DND-41 (cell line): ENCODE data around the gene TSPEAR.

Source experiments
- ATAC-seq: fragments of 200-7000 bp; cut with Tn5 transposase; 3 replicates; pipeline ENCODE4 v1.9.1; 2021; ENCODE audit warnings: low read depth; ENCODE audit not compliant: insufficient read depth
- DNase-seq: peaks from one replicate; pipeline ENCODE4 v3.0.0-alpha.2; 2020
- H2AFZ ChIP-seq: 2 replicates; pipeline ENCODE4 v1.6.0; 2012; ENCODE audit warnings: low read depth, low read length
- H3K27ac ChIP-seq: 2 replicates; pipeline ENCODE4 v1.5.1; 2012; ENCODE audit warnings: low read length, inconsistent platforms
- H3K27me3 ChIP-seq: fragments of 200-600 bp; sonication (generic); 2 replicates; pipeline ENCODE4 v1.6.0; 2012; ENCODE audit warnings: low read length, mild to moderate bottlenecking, inconsistent platforms; ENCODE audit not compliant: insufficient read depth, poor library complexity
- H3K36me3 ChIP-seq: 2 replicates; pipeline ENCODE4 v1.5.1; 2012; ENCODE audit warnings: low read length, inconsistent platforms; ENCODE audit not compliant: insufficient read depth
- H3K4me1 ChIP-seq: 2 replicates; pipeline ENCODE4 v1.5.1; 2012; ENCODE audit warnings: mild to moderate bottlenecking, low read length; ENCODE audit not compliant: insufficient read depth
- H3K4me2 ChIP-seq: 2 replicates; pipeline ENCODE4 v1.6.0; 2012; ENCODE audit warnings: mild to moderate bottlenecking, moderate library complexity, low read length, inconsistent platforms; ENCODE audit not compliant: insufficient read depth
- H3K4me3 ChIP-seq, 2 experiments: fragments of 200-600 bp in 1 of 2; shearing (Covaris generic) in 1 of 2; 2 replicates each; pipeline ENCODE4 v1.5.1; 2012 to 2016; ENCODE audit warnings: inconsistent platforms in 2 of 2, low read length in 2 of 2, mild to moderate bottlenecking in 2 of 2, low read depth in 1 of 2, moderate library complexity in 1 of 2
- H3K79me2 ChIP-seq: 2 replicates; pipeline ENCODE4 v1.6.0; 2012; ENCODE audit warnings: low read length, inconsistent platforms; ENCODE audit not compliant: insufficient read depth
- H3K9ac ChIP-seq: 2 replicates; pipeline ENCODE4 v1.6.0; 2012; ENCODE audit warnings: low read depth, mild to moderate bottlenecking, inconsistent platforms, low read length, moderate library complexity
- H3K9me3 ChIP-seq: 2 replicates; pipeline ENCODE4 v1.5.1; 2012; ENCODE audit warnings: low read length, moderate library complexity, mild to moderate bottlenecking, inconsistent platforms; ENCODE audit not compliant: insufficient read depth, severe bottlenecking
- H4K20me1 ChIP-seq: 2 replicates; pipeline ENCODE4 v1.6.0; 2012; ENCODE audit warnings: low read length; ENCODE audit not compliant: insufficient read depth
- EZH2 ChIP-seq: IDR thresholded peaks from 3 replicates; pipeline ENCODE4 v1.6.1; 2012; ENCODE audit warnings: borderline replicate concordance, low read depth, mild to moderate bottlenecking, moderate library complexity, low read length, inconsistent platforms; ENCODE audit not compliant: severe bottlenecking
- TF ChIP-seq, protein P1 (sequence below): IDR thresholded peaks from 2 replicates; pipeline ENCODE4 v1.5.1; 2012; ENCODE audit warnings: borderline replicate concordance, low read length, moderate library complexity, mild to moderate bottlenecking; ENCODE audit not compliant: poor library complexity, severe bottlenecking; ENCODE audit errors: extremely low read depth

TSPEAR gene

DNA sequence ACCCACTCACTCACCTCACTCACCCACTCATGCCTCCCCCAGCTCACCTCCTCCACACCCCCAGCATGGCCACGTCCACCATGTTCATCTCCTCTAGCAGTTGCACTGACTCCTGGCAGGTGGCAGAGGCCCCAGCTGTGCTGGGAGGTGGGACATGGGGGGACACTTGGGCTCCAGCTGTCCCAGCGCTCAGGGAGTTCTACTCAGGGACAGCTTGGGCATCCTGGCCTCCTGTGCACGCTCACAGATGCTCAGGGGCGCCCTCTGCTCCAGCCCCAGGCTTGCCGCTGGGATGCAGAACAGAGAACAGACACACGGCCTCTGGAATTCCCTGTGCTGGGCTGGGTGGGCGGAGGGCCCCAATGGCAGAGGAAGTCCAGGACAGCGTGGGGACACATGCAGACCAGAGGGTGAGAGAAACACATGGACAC, 94.3 kb downstream of the TSPEAR start:
- Histone ChIP-seq H3K9ac (no peak overlapping the region), H4K20me1 (no peaks in the 10 kb centered on the region), H3K4me3 (no peak overlapping the region), H3K36me3 (no peaks in the 10 kb centered on the region), H3K27ac (no peak overlapping the region), H3K4me2 (no peak overlapping the region), H3K4me1 (no peaks in the 10 kb centered on the region), H2AFZ (no peak overlapping the region), H3K27me3 (no peaks in the 10 kb centered on the region), H3K9me3 (peaks cover 15% of the 10 kb centered on the region), H3K79me2 (no peaks in the 10 kb centered on the region)
- TF ChIP-seq, protein P1, sequence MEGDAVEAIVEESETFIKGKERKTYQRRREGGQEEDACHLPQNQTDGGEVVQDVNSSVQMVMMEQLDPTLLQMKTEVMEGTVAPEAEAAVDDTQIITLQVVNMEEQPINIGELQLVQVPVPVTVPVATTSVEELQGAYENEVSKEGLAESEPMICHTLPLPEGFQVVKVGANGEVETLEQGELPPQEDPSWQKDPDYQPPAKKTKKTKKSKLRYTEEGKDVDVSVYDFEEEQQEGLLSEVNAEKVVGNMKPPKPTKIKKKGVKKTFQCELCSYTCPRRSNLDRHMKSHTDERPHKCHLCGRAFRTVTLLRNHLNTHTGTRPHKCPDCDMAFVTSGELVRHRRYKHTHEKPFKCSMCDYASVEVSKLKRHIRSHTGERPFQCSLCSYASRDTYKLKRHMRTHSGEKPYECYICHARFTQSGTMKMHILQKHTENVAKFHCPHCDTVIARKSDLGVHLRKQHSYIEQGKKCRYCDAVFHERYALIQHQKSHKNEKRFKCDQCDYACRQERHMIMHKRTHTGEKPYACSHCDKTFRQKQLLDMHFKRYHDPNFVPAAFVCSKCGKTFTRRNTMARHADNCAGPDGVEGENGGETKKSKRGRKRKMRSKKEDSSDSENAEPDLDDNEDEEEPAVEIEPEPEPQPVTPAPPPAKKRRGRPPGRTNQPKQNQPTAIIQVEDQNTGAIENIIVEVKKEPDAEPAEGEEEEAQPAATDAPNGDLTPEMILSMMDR, result no peak
- no peak for TF ChIP-seq EZH2
- DNase-seq (no peak), ATAC-seq (no peak)

DNA sequence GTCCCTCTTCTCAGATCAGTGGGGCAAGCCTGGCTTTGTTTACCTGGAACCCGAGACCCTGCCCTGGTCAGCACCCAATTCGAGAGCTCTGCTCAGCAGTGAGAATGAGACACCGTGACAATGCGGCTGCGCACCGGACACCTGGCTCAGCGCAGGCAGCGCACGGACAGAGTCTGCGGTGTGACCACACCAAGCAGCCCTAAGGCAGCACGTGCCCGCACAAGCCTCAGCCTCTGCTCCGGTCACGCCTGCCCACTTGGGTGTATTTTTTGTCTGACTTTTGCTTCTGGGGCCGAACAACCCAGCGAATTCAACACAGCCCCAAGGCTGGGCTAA, 94.8 kb downstream of the TSPEAR start:
- Histone ChIP-seq H3K4me1 (no peaks in the 10 kb centered on the region), H2AFZ (no peak overlapping the region), H3K27ac (no peak overlapping the region), H3K4me2 (no peak overlapping the region), H3K9me3 (peaks cover 19% of the 10 kb centered on the region), H4K20me1 (no peaks in the 10 kb centered on the region), H3K27me3 (no peaks in the 10 kb centered on the region), H3K36me3 (no peaks in the 10 kb centered on the region), H3K4me3 (no peak overlapping the region), H3K79me2 (no peaks in the 10 kb centered on the region), H3K9ac (no peak overlapping the region)
- TF ChIP-seq, protein P1, result no peak
- TF ChIP-seq EZH2, result no peak
- DNase-seq, result no peak
- no peak for ATAC-seq

GRCh38 chr21:44615911-44616590, 95.3 kb downstream of the TSPEAR start:
- no peak for TF ChIP-seq EZH2
- TF ChIP-seq, protein P1, result no peak

DNA sequence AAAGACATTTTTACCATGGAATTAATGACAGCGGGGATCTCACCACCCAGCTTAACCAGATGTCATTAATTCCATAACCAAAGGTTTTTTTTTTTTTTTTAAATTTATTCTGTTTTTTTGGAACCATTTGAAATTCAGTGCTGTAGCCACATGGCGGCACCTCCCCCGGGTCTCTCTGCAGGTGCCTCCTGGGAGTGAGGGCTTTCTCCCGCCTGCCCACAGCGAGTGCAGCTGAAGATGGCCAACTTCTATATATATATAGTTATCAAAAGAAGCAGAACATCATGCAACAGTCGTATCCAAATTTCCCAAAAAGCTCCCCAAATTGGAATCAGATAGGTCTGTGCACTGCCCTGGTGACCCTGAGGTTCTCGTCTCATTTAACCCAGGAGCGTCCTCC, 95.9 kb downstream of the TSPEAR start:
- no peak for TF ChIP-seq EZH2
- TF ChIP-seq, protein P1, result no peak
- Histone ChIP-seq H3K9ac (no peak overlapping the region), H3K79me2 (no peaks in the 10 kb centered on the region), H4K20me1 (no peaks in the 10 kb centered on the region), H3K4me2 (no peak overlapping the region), H3K4me1 (no peaks in the 10 kb centered on the region), H2AFZ (no peak overlapping the region), H3K27ac (no peak overlapping the region), H3K27me3 (no peaks in the 10 kb centered on the region), H3K9me3 (peaks cover 24% of the 10 kb centered on the region), H3K36me3 (no peaks in the 10 kb centered on the region), H3K4me3 (no peak overlapping the region)
- ATAC-seq, result no peak
- DNase-seq, result no peak

More at GRCh38 chr21:44615911-44616590, 95.3 kb downstream of the TSPEAR start:
- H3K27me3 ChIP-seq, result no peaks in the 10 kb centered on the region
- H3K9me3 ChIP-seq, result peaks cover 24% of the 10 kb centered on the region
- ATAC-seq, result no peak
- no peak overlapping the region for H3K9ac ChIP-seq
- H2AFZ ChIP-seq, result no peak overlapping the region
- no peak overlapping the region for H3K4me2 ChIP-seq
- no peaks in the 10 kb centered on the region for H3K79me2 ChIP-seq
- H3K4me3 ChIP-seq, result no peak overlapping the region
- H3K27ac ChIP-seq, result no peak overlapping the region
- no peaks in the 10 kb centered on the region for H3K36me3 ChIP-seq
- no peaks in the 10 kb centered on the region for H4K20me1 ChIP-seq
- H3K4me1 ChIP-seq, result no peaks in the 10 kb centered on the region
- DNase-seq, result no peak
